Effector memory CD8-positive, alpha-beta T cell (primary cell): Measurements from ENCODE around the gene WDFY2.

ENCODE experiments used
- ATAC-seq: fragments of 150-1000 bp; cut with Tn5 transposase; replicated peaks from 2 replicates; pipeline ENCODE4 v1.10.0; 2021; ENCODE audit warnings: mild to moderate bottlenecking, moderate library complexity
- DNase-seq, 3 experiments: peaks; one replicate each; pipeline ENCODE4 v3.0.0; 2021
- H3K27ac Mint-ChIP-seq, 2 donors: one replicate each; pipeline ENCODE4 v1.8.0; 2022; ENCODE audit warnings: mild to moderate bottlenecking in 2 of 2, mixed read lengths in 2 of 2, moderate library complexity in 2 of 2
- H3K27me3 Mint-ChIP-seq, 2 donors: one replicate each; pipeline ENCODE4 v1.8.0; 2022; ENCODE audit warnings: mixed read lengths in 2 of 2
- H3K36me3 Mint-ChIP-seq: one replicate; pipeline ENCODE4 v1.8.0; 2022; ENCODE audit warnings: mild to moderate bottlenecking, moderate library complexity, mixed read lengths; ENCODE audit not compliant: insufficient read depth
- H3K4me1 Mint-ChIP-seq, 2 donors: one replicate each; pipeline ENCODE4 v1.8.0; 2022; ENCODE audit warnings: low read depth in 2 of 2, mixed read lengths in 2 of 2
- H3K4me3 Mint-ChIP-seq, 2 donors: one replicate each; pipeline ENCODE4 v1.8.0; 2022; ENCODE audit warnings: mild to moderate bottlenecking in 2 of 2, mixed read lengths in 2 of 2, moderate library complexity in 2 of 2
- H3K9me3 Mint-ChIP-seq, 2 donors: one replicate each; pipeline ENCODE4 v1.8.0; 2022; ENCODE audit warnings: mixed read lengths in 2 of 2

WDFY2 gene

DNA sequence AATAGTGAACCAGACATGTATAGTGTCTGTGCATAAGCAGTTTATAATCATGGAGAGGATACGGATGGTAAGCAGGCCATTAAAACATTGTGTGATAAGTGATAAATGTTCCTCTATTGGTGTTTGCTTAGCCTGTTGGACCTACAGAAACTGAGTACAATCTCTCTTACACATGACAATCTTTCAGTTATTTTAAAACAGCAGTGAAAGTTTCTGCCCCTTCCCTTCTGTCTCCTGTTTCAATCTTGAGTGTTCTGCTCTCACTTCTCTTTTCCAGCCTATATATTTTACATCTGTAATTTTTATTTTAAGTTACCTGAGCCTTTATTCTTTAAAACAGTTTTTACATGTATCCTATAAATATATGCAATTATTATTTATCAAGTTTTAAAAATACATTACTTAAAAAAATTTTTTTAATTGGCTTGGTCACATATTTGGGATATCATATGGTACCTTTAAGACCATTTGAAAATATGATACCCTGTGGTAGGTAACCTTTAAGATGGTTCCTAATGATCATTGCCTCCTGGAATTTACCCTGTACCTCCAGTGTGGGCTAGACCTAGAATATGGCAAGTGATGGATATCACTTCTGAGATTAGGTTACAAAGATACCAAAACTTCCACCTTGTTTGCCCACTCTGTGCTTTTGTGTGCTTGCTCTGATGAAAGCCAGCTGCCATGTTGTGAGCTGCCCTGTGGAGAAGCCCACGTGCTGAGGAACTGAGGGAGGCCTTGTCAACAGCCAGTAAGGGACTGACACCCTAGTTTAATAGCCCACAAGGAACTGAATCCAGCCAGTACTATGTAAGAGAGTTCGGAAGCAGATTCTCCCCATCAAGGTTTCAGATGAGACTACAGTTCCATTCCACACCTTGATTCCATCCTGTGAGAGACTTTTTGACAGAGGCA, 120.4 kb downstream of the WDFY2 start:
- Mint-ChIP-seq H3K4me1 (no peaks in the 10 kb centered on the region), H3K36me3 (peaks cover 3% of the 10 kb centered on the region), H3K9me3 (no peaks in the 10 kb centered on the region), H3K27ac (no peak overlapping the region), H3K27me3 (no peaks in the 10 kb centered on the region), H3K4me3 (no peak overlapping the region)
- ATAC-seq, result no peak
- DNase-seq, result no peak

DNA sequence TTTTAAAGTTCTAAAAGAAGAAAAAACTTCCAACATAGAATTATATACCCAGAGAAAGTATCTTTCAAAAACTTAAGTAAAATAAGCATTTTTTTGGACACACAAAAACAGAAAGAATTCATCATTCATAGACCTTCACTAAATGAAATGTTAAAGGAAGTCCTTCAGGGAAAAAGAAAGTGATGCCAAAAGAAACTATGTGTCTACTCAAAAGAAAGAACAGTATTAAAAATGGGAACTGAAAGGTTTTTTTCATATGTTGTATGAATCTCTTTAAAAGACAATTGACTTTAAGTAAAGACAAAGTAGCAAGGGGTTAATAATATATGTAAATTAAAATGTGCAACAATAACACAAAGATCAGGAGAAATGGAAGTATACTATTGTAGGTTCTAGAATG, 123.2 kb downstream of the WDFY2 start:
- ATAC-seq (no peak), DNase-seq (no peak)
- Mint-ChIP-seq H3K4me3 (no peak overlapping the region), H3K4me1 (no peaks in the 10 kb centered on the region), H3K27ac (no peak overlapping the region), H3K27me3 (no peaks in the 10 kb centered on the region), H3K9me3 (no peaks in the 10 kb centered on the region), H3K36me3 (peaks cover 3% of the 10 kb centered on the region)

DNA sequence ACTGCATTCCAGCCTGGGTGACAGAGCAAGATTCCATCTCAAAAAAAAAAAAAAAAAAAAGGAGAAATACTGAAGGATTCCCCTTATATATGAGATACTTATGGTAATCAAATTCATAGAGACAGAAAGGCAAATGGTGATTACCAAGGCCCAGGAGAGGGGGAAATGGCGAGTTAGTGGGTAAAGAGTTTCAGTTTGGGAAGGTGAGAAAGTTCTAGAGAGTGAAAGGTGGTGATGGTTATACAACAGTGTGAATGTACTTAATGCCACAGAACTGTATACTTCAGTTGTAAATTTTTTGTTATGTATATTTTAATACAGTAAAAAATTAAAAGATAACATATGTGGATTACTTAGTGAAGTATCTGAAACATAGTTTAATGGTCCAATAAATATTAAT, 129.5 kb downstream of the WDFY2 start:
- DNase-seq, result no peak
- ATAC-seq, result no peak
- no peak overlapping the region for H3K27ac Mint-ChIP-seq
- peaks cover 5% of the 10 kb centered on the region for H3K36me3 Mint-ChIP-seq
- H3K4me3 Mint-ChIP-seq, result no peak overlapping the region
- H3K27me3 Mint-ChIP-seq, result no peaks in the 10 kb centered on the region
- no peaks in the 10 kb centered on the region for H3K9me3 Mint-ChIP-seq
- H3K4me1 Mint-ChIP-seq, result no peaks in the 10 kb centered on the region

DNA sequence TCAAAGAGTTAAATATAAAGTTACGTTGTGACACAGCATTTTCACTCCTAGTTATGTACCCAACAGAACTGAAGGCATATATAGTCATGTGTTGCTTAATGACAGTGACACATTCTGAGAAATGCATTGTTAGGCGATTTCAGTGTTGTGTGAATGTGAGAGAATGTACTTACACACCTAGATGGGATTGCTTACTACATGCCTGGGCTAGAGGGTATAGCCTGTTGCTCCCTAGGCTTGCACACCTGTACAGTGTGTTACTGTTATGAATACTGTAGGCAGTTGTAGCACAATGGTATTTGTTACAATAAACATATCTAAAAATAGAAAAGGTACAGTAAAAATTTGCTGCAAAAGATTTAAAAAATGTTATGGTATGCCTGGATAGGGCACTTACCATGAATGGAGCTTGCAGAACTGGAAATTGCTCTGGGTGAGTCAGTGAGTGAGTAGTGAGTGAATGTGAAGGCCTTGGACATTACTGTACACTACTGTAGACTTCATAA, 130.5 kb downstream of the WDFY2 start:
- DNase-seq (no peak), ATAC-seq (no peak)
- H3K4me3 Mint-ChIP-seq, result no peak overlapping the region
- no peaks in the 10 kb centered on the region for H3K4me1 Mint-ChIP-seq
- peaks cover 5% of the 10 kb centered on the region for H3K36me3 Mint-ChIP-seq
- H3K27ac Mint-ChIP-seq, result peak overlapping the region in 1 of 2 donors; percentile 60
- H3K9me3 Mint-ChIP-seq, result no peaks in the 10 kb centered on the region
- no peaks in the 10 kb centered on the region for H3K27me3 Mint-ChIP-seq

DNA sequence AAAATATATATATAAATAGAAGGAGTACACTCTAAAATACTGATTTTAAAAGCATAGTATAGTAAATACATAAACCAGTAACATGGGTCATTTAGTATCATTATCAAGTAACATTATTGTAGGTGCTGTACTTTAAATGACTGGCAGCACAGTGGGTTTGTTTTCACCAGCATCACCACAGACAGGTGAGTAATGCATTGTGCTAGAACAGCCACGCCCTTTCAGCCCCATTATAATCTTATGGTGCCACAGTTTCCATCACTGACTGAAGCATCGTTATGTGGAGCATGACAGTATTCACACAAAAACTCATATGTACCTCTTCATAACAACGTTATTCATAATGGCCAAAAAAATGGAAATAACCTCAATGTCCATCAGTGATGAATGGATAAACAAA, 131.4 kb downstream of the WDFY2 start:
- Mint-ChIP-seq H3K4me1 (no peaks in the 10 kb centered on the region), H3K27me3 (no peaks in the 10 kb centered on the region), H3K27ac (no peak overlapping the region), H3K9me3 (no peaks in the 10 kb centered on the region), H3K36me3 (peaks cover 5% of the 10 kb centered on the region), H3K4me3 (no peak overlapping the region)
- DNase-seq (no peak), ATAC-seq (no peak)

DNA sequence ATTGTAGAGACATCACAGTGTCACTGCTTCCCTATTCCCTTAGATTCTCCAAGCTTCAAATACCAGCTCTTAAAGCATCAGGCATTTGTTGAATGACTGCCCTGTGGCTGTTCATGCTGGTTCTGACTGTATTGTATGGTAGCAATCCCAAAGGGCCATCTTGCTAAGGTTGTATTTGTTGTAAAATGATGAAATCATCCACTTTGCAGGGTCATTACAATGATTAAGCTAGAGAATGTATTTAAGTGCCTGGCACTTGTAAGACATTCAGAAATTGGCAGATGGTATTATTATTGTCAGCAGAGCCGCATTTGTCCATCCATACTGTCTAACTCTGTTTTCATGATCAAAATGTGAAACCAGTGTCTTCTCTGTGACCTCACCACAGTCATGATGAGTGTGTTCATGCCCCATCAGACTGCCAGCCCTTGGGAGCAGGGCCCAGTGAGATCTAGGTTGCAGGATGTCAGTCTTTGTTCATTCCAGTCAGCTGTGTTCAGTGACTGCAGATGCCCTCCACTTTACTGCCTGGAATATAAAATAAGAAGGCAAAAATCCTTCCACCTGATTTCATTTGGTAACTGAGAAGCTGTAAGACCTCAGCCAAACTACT, 133.6 kb downstream of the WDFY2 start:
- H3K27me3 Mint-ChIP-seq, result no peaks in the 10 kb centered on the region

DNA sequence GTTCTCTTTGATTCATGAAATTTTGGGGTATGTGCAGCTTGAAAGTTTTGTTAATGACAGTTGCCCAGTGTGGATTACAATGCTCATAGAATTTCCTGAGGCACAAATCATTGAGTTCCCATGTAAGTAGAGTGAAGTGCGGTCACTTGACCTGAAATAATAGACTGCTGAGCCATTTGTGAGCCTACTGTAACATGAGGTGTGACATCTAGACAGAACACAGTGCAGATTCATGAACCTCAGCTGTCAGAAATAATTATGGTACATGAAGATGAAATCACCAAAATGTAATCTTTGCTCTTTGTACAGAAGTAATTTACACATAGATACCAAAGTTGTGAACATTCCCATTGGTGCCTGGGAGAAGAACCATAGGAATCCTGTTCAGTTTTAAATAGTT, 135.1 kb downstream of the WDFY2 start:
- Mint-ChIP-seq H3K27me3 (no peaks in the 10 kb centered on the region), H3K9me3 (no peaks in the 10 kb centered on the region), H3K27ac (peak overlapping the region in 1 of 2 donors; percentile 78), H3K4me1 (no peaks in the 10 kb centered on the region), H3K4me3 (no peak overlapping the region), H3K36me3 (peaks cover 5% of the 10 kb centered on the region)
- ATAC-seq (no peak), DNase-seq (no peak)

More for the DNA sequence above, 133.6 kb downstream of the WDFY2 start:
- Mint-ChIP-seq H3K4me1 (no peaks in the 10 kb centered on the region), H3K4me3 (no peak overlapping the region), H3K27ac (no peak overlapping the region), H3K36me3 (peaks cover 5% of the 10 kb centered on the region), H3K9me3 (no peaks in the 10 kb centered on the region)
- DNase-seq (no peak), ATAC-seq (no peak)

DNA sequence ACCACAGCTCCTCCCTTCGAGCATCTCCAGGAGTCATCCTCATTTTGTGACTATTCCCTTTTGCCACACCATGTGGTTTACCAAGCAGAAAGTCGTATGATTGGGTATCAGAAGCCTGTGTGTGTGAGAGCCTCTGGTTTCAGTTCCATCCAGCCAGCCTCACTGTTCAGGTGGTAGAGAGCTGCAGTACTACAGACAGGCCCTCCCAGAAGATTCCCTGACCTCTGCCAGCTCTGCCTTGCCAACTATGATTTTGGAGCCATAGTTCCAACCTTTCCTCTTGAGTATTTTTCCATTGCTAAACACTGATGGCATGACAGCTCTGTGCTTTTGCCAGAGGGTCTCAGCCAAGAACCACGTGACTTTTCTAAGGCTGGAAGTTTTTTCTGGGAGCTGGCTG, 137.2 kb downstream of the WDFY2 start:
- DNase-seq (no peak), ATAC-seq (no peak)
- Mint-ChIP-seq H3K4me3 (no peak overlapping the region), H3K4me1 (no peaks in the 10 kb centered on the region), H3K27ac (peak overlapping the region in 1 of 2 donors; percentile 4), H3K36me3 (peaks cover 5% of the 10 kb centered on the region), H3K9me3 (no peaks in the 10 kb centered on the region), H3K27me3 (no peaks in the 10 kb centered on the region)

DNA sequence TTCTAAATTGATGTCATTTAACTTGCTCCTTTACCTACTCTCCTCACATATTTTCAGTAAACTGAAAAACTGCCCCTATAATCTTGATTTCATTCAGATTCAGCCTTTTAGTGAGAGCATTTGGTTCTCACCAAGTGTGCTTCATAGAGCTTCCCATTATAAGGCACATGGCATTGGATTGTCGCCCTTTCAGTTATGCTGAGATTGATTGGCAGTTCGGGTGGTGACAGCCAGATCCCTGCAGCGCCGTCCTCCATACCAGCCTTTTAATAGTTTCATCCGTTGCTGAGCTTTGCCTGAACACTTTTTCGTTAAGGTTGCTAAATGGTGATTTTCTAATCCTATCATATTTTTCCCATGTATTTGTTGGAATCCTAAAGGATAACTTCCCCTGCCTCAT, 139.3 kb downstream of the WDFY2 start:
- Mint-ChIP-seq H3K27me3 (no peaks in the 10 kb centered on the region), H3K4me1 (peaks cover 0 to 3% of the 10 kb centered on the region in 2 donors), H3K9me3 (no peaks in the 10 kb centered on the region), H3K36me3 (no peaks in the 10 kb centered on the region), H3K27ac (no peak overlapping the region), H3K4me3 (no peak overlapping the region)
- DNase-seq, result no peak
- no peak for ATAC-seq

DNA sequence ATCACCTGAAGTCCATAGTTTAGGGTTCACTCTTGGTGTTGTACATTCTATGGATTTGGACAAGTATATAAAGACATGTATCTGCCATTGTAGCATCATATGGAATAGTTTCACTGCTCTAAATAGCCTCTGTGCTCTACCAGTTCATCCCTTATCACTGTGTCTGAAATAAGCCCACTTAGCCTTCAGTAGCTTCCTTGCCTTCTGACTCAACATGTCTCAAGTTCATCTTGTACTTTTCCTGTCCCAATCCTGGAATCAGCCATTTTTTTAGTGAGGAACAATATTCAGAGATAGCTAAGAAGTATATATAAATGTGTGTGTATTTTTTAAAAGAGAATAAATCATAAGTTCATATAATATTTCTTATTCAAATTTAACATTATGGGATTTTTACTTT, 140.5 kb downstream of the WDFY2 start:
- Mint-ChIP-seq H3K27me3 (no peaks in the 10 kb centered on the region), H3K4me1 (peaks cover 0 to 3% of the 10 kb centered on the region in 2 donors), H3K9me3 (no peaks in the 10 kb centered on the region), H3K27ac (no peak overlapping the region), H3K4me3 (no peak overlapping the region), H3K36me3 (no peaks in the 10 kb centered on the region)
- no peak for DNase-seq
- ATAC-seq, result no peak

DNA sequence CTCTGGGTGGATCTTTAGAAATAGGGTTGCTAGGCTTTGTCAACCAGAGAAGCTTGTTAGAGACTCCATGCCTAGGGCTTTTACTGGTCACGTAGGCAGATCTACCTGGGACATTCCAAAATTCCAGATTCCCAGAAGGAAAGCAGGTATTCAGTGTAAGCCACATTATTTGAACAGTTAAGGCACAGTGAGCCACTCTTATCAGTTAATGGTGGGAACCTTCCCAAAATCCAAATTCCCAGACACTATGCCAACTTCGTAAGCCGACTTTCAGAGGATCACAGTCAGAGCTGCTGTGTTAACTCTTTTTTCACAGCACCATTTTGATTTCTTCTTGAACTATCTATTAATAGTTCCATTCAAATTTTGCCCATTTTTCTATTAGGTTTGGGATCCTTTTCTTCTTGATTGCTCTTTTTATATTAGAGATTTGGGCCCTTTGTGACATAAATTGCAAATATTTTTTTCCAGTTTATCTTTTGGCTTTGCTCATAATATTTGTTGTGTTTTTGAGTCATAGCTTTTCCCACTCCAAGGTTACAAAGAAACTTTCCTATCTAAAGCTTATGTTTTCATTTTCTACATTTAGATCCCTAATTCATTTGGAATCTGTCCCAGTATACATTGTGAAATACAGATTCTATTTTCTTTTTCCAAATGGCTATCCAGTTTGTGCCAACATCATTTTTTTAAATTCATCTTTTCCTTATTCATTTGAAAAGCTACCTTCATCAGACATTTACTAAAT, 142.4 kb downstream of the WDFY2 start:
- no peak overlapping the region for H3K27ac Mint-ChIP-seq
- peaks cover 0 to 3% of the 10 kb centered on the region in 2 donors for H3K4me1 Mint-ChIP-seq
- no peaks in the 10 kb centered on the region for H3K36me3 Mint-ChIP-seq
- no peaks in the 10 kb centered on the region for H3K27me3 Mint-ChIP-seq
- H3K9me3 Mint-ChIP-seq, result no peaks in the 10 kb centered on the region
- H3K4me3 Mint-ChIP-seq, result no peak overlapping the region
- ATAC-seq (no peak), DNase-seq (no peak)

DNA sequence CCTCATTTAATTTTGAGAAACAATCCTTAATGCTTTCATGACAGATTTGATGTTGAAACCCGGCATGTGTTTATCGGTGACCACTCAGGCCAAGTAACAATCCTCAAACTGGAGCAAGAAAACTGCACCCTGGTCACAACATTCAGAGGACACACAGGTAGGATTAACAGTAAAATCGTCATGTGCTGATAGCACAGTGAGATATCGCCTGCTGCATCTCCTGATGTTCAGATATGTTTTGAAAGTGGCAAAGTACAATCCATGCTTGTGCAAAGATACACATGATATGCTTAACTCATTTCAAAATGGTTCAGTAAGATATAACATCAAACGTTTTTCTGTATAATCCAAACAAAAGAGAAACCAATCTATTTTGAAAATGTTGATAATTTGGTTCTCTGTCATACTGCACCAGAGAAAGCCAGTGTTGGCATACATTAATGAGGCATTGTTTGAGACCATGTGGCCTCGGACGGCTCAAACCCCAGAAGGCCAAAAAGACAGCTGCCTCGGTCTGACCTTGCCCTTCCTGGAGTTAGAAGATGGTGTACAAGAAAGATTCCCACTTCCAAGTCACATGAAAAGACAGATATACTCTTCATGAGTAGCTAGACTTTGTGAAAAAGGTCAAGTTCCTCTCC, 143.5 kb downstream of the WDFY2 start:
- no peak overlapping the region for H3K27ac Mint-ChIP-seq
- DNase-seq, result no peak

DNA sequence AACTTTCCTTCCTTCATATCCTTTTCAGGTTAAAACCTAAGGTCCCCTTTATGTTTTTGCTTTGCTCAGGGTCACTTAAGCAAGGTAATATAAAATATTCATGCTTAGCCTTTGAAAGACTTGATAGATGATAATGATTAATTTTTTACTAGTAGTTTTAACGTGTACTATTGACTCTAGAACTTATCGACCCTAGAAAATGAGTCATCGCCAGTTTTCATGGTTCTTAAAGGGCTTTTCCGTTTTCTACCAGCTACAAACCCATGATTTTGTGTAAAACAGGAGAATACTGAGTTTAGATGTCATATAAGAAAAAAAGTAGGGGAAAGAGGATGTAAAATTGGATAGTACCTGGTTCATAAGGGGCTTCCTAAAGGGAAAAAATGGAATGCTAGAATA, 144.0 kb downstream of the WDFY2 start:
- H3K36me3 Mint-ChIP-seq, result no peaks in the 10 kb centered on the region
- peaks cover 0 to 8% of the 10 kb centered on the region in 2 donors for H3K4me1 Mint-ChIP-seq
- no peak overlapping the region for H3K27ac Mint-ChIP-seq
- ATAC-seq (no peak), DNase-seq (no peak)
- no peaks in the 10 kb centered on the region for H3K9me3 Mint-ChIP-seq
- no peaks in the 10 kb centered on the region for H3K27me3 Mint-ChIP-seq
- H3K4me3 Mint-ChIP-seq, result no peak overlapping the region

More for the DNA sequence above, 143.5 kb downstream of the WDFY2 start:
- no peak overlapping the region for H3K4me3 Mint-ChIP-seq
- no peaks in the 10 kb centered on the region for H3K36me3 Mint-ChIP-seq
- H3K27me3 Mint-ChIP-seq, result no peaks in the 10 kb centered on the region
- no peaks in the 10 kb centered on the region for H3K9me3 Mint-ChIP-seq
- ATAC-seq, result no peak
- H3K4me1 Mint-ChIP-seq, result peaks cover 0 to 6% of the 10 kb centered on the region in 2 donors
